ENCODE measurements around the gene PODXL2. TPM values are rescaled to one million over a fixed set of nuclear protein-coding genes. Genes with fewer than 3 reads are reported as not detected.

Gene PODXL2
- total and polyA plus RNA-seq, 2 of the 8 experiments (the other 6 are each of a cell fraction or from before 2014, with no cell fraction given), result 27.6 to 31.6 TPM

- no peak overlapping the region for H3K4ac ChIP-seq (replicated peaks; ENCODE audit: insufficient read length, low read depth, low read length)
- H3K14ac ChIP-seq (ENCODE audit: insufficient read length), result no peak overlapping the region
- CTCF ChIA-PET (ENCODE audit: partially characterized antibody), result interaction anchor here (0.7 to 0.9 kb wide), 3 partner anchors 11 to 224 kb away, joined by 3 read pairs; no protein-coding TSS in a partner anchor
- H3K23me2 ChIP-seq (ENCODE audit: low read depth, low read length), result peaks cover 3% of the 10 kb centered on the region; the same call in 1 of the 2 replicates
- FAIRE-seq (no peak), DNase-seq (ENCODE audit: low read depth in 1 of 2, low spot score in 2 of 2) (no peak)
- TF ChIP-seq, protein P1, sequence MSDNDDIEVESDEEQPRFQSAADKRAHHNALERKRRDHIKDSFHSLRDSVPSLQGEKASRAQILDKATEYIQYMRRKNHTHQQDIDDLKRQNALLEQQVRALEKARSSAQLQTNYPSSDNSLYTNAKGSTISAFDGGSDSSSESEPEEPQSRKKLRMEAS (IDR thresholded peaks at IDR 0.05), result no peak
- TF ChIP-seq CHD2 (IDR thresholded peaks at IDR 0.05; ENCODE audit: low read length), result no peak
- no peak for TF ChIP-seq SIRT6 (IDR thresholded peaks at IDR 0.05; ENCODE audit: low read length)
- no peak for TF ChIP-seq BCL11A (IDR thresholded peaks at IDR 0.05; ENCODE audit: low read depth in 2 of 2, low read length in 2 of 2)
- no peak overlapping the region for H2BK15ac ChIP-seq (ENCODE audit: low read length)
- no peak overlapping the region for H4K91ac ChIP-seq (replicated peaks; ENCODE audit: insufficient read length, low read length)
- no peaks in the 10 kb centered on the region for H3K79me2 ChIP-seq (ENCODE audit: control insufficient read depth in 1 of 2, insufficient read depth in 2 of 2, low read length in 2 of 2)
- H2BK12ac ChIP-seq (ENCODE audit: low read depth, low read length), result no peak overlapping the region
- no peak overlapping the region for H3K4me3 ChIP-seq (ENCODE audit: extremely low read depth in 1 of 4, insufficient read depth in 2 of 4, low read depth in 3 of 4, low read length in 4 of 4)
- 93% methylated on average over 6 of the region's 6 CpGs; no CpG with 5 or more reads in 1 of the 2 experiments for WGBS, 2 experiments (ENCODE audit: extremely low coverage in 1 of 2, insufficient coverage in 1 of 2, insufficient read length in 1 of 2, insufficient replicate concordance in 2 of 2, low coverage in 1 of 2, low lambda C conversion rate in 2 of 2, missing lambda C conversion rate in 1 of 2)
- H3K9me3 ChIP-seq (ENCODE audit: insufficient read depth in 2 of 2, low read depth in 1 of 2, low read length in 1 of 2), result no peaks in the 10 kb centered on the region
- no peak overlapping the region for H2BK20ac ChIP-seq (ENCODE audit: low read length)
- no peak overlapping the region for H3K27ac ChIP-seq (ENCODE audit: low read depth, low read length)
- no peak overlapping the region for H2AK5ac ChIP-seq (ENCODE audit: low read depth, low read length)
- H4K8ac ChIP-seq (ENCODE audit: extremely low read depth, insufficient read depth, low read length), result no peak overlapping the region
- no peak overlapping the region for H2BK120ac ChIP-seq (replicated peaks; ENCODE audit: low read depth, low read length)
- no peak overlapping the region for H3K18ac ChIP-seq (ENCODE audit: extremely low read depth, low read length)
- POLR2A ChIA-PET (ENCODE audit: partially characterized antibody), result no interaction called here
- H3K4me1 ChIP-seq (replicated peaks in 1 of 4; ENCODE audit: control insufficient read depth in 3 of 4, insufficient read depth in 4 of 4, low read length in 3 of 4), result peaks cover 0 to 6% (median 4%) of the 10 kb centered on the region in 4 experiments; a peak in 4 of 7 replicates
- no peak overlapping the region for H3K56ac ChIP-seq (replicated peaks; ENCODE audit: insufficient read length, low read depth, low read length)
- no peaks in the 10 kb centered on the region for H4K20me1 ChIP-seq (replicated peaks in 1 of 2; ENCODE audit: control insufficient read depth in 1 of 2, insufficient read depth in 2 of 2, low read length in 2 of 2)
- H3K23ac ChIP-seq (ENCODE audit: insufficient read length), result no peak overlapping the region
- no peaks in the 10 kb centered on the region; a peak in 2 of 7 replicates for H3K27me3 ChIP-seq (replicated peaks in 1 of 4; ENCODE audit: control insufficient read depth in 3 of 4, extremely low read depth in 1 of 4, insufficient read depth in 3 of 4, low read length in 3 of 4)
- H3K4me2 ChIP-seq (ENCODE audit: insufficient read depth in 1 of 2, low read depth in 2 of 2, low read length in 2 of 2), result no peak overlapping the region
- no peak overlapping the region for H3K9ac ChIP-seq (replicated peaks in 1 of 4; ENCODE audit: extremely low read depth in 1 of 4, low read depth in 3 of 4, low read length in 3 of 4)
- no peak overlapping the region for H2AFZ ChIP-seq (ENCODE audit: low read length)
- peaks cover 0 to 3% (median 0%) of the 10 kb centered on the region in 4 experiments; a peak in 2 of 8 replicates for H3K36me3 ChIP-seq (ENCODE audit: control insufficient read depth in 2 of 4, insufficient read depth in 4 of 4, low read length in 3 of 4)
- no peak overlapping the region for H4K5ac ChIP-seq (ENCODE audit: insufficient read length, low read depth, low read length)
- no peak overlapping the region for H2BK5ac ChIP-seq (ENCODE audit: low read depth, low read length)
- H3K79me1 ChIP-seq (ENCODE audit: low read depth, low read length), result no peaks in the 10 kb centered on the region
Observed at GRCh38 chr3:127667119-127667681, 38.2 kb downstream of the PODXL2 start.

All from H1 (cell line).